B cell (primary cell): Measurements from ENCODE around the gene MKRN2. TPM values are rescaled to one million over a fixed set of nuclear protein-coding genes. Genes with fewer than 3 reads are reported as not detected.

Experiments used
- ATAC-seq: fragments of 200-7000 bp; cut with Tn5 transposase; one replicate; pipeline ENCODE4 v1.10.0; 2021; ENCODE audit warnings: low read depth, mild to moderate bottlenecking, moderate number of reproducible peaks, moderate library complexity
- CTCF ChIA-PET: fragments of 350-600 bp; sonication (Branson Sonifier 250); formaldehyde crosslinking; loops from one replicate; lab custom pipeline; 2021; ENCODE audit warnings: antibody characterized with exemption, inconsistent platforms; lab: Charles Lee
- POLR2A ChIA-PET: fragments of 350-600 bp; sonication (Branson Sonifier 250); formaldehyde crosslinking; loops from one replicate; lab custom pipeline; 2021; ENCODE audit warnings: antibody characterized with exemption; lab: Charles Lee
- DNase-seq: peaks from one replicate; pipeline ENCODE4 v3.0.0; 2013
- H2AFZ ChIP-seq: 2 replicates; pipeline ENCODE4 v1.6.1; 2012; ENCODE audit warnings: mild to moderate bottlenecking, low read depth, low read length; ENCODE audit not compliant: insufficient read depth, poor library complexity, severe bottlenecking
- H3K27ac ChIP-seq, 2 donors: 1 replicate in 1 of 2; 2 replicates in 1 of 2; pipeline ENCODE4 v1.5.1; 2012 to 2013; ENCODE audit warnings: low read length in 2 of 2, mild to moderate bottlenecking in 2 of 2, moderate library complexity in 1 of 2
- H3K27me3 ChIP-seq, 4 experiments: fragments of 200-600 bp in 1 of 4; sonication (generic) in 1 of 4; replicated peaks in 1 of 4; 1 replicate in 2 of 4; 2 replicates in 2 of 4; pipeline versions ENCODE4 v1.6.1 to v1.7.0; 2013 to 2016; ENCODE audit warnings: low read length in 3 of 4, mild to moderate bottlenecking in 2 of 4, mixed read lengths in 1 of 4, moderate library complexity in 1 of 4; ENCODE audit not compliant: insufficient read depth in 4 of 4, control insufficient read depth in 3 of 4; ENCODE audit errors: control extremely low read depth in 1 of 4
- H3K36me3 ChIP-seq, 2 experiments: replicated peaks in 1 of 2; 1 replicate in 1 of 2; 2 replicates in 1 of 2; pipeline versions ENCODE4 v1.6.1 to v1.7.1; 2013; ENCODE audit warnings: low read length in 1 of 2; ENCODE audit not compliant: insufficient read depth in 2 of 2, control insufficient read depth in 1 of 2; ENCODE audit errors: control extremely low read depth in 1 of 2, extremely low read depth in 1 of 2
- H3K4me1 ChIP-seq, 2 donors: fragments of 200-600 bp in 1 of 2; sonication (generic) in 1 of 2; 1 replicate in 1 of 2; 2 replicates in 1 of 2; pipeline versions ENCODE4 v1.5.1 to v1.6.1; 2013 to 2017; ENCODE audit warnings: low read length in 2 of 2; ENCODE audit not compliant: control insufficient read depth in 2 of 2, insufficient read depth in 2 of 2
- H3K4me2 ChIP-seq: replicated peaks from 2 replicates; pipeline ENCODE3; 2012; ENCODE audit warnings: mild to moderate bottlenecking, low read depth, low read length; ENCODE audit not compliant: poor library complexity, severe bottlenecking
- H3K4me3 ChIP-seq, 5 experiments: fragments of 200-600 bp in 1 of 5; sonication (generic) in 1 of 5; 1 replicate in 3 of 5; 2 replicates in 2 of 5; pipeline versions ENCODE4 v1.5.1 to v1.7.0; 2011 to 2016; ENCODE audit warnings: low read length in 4 of 5, mild to moderate bottlenecking in 4 of 5, low read depth in 2 of 5, control low read depth in 1 of 5, moderate library complexity in 1 of 5; ENCODE audit not compliant: insufficient read depth in 1 of 5; ENCODE audit errors: control extremely low read depth in 1 of 5, extremely low read depth in 1 of 5
- H3K79me2 ChIP-seq: fragments of 200-600 bp; sonication (generic); one replicate; pipeline ENCODE4 v1.6.0; 2016; ENCODE audit warnings: low read length; ENCODE audit not compliant: control insufficient read depth, insufficient read depth
- H3K9ac ChIP-seq: fragments of 200-600 bp; sonication (generic); 2 replicates; pipeline ENCODE4 v1.6.1; 2017; ENCODE audit warnings: mild to moderate bottlenecking, low read length, moderate library complexity
- H3K9me3 ChIP-seq, 3 donors: one replicate each; pipeline versions ENCODE4 v1.6.1 to v1.7.1; 2013; ENCODE audit warnings: low read length in 2 of 3; ENCODE audit not compliant: control insufficient read depth in 2 of 3, insufficient read depth in 1 of 3; ENCODE audit errors: control extremely low read depth in 1 of 3
- H4K20me1 ChIP-seq: 2 replicates; pipeline ENCODE4 v1.6.0; 2012; ENCODE audit warnings: mild to moderate bottlenecking, low read length; ENCODE audit not compliant: insufficient read depth, control insufficient read depth, poor library complexity, severe bottlenecking
- H3K27ac Mint-ChIP-seq: one replicate; pipeline ENCODE4 v1.8.0; 2021; ENCODE audit warnings: mixed read lengths
- H3K27me3 Mint-ChIP-seq: one replicate; pipeline ENCODE4 v1.8.0; 2021; ENCODE audit warnings: mixed read lengths
- H3K4me1 Mint-ChIP-seq: one replicate; pipeline ENCODE4 v1.8.0; 2021; ENCODE audit warnings: mixed read lengths
- H3K4me3 Mint-ChIP-seq: one replicate; pipeline ENCODE4 v1.8.0; 2021; ENCODE audit warnings: mixed read lengths
- H3K9me3 Mint-ChIP-seq: one replicate; pipeline ENCODE4 v1.8.0; 2022; ENCODE audit warnings: mixed read lengths; ENCODE audit not compliant: insufficient read depth
- CTCF ChIP-seq: fragments of 200-600 bp; IDR thresholded peaks from one replicate; pipeline ENCODE4 v1.8.0; 2022; ENCODE audit warnings: antibody characterized with exemption, mild to moderate bottlenecking
- EZH2 ChIP-seq: IDR thresholded peaks from 2 replicates; pipeline ENCODE4 v1.6.1; 2012; ENCODE audit warnings: borderline replicate concordance, low read depth, mild to moderate bottlenecking, moderate library complexity, low read length; ENCODE audit not compliant: insufficient read depth, poor library complexity, severe bottlenecking
- WGBS: methylation state at CpG from one replicate; pipeline ENCODE4 v1.1.5; 2013; ENCODE audit warnings: missing lambda C conversion rate; ENCODE audit not compliant: insufficient coverage; 5-methylcytosine and 5-hydroxymethylcytosine counted together
- intact Hi-C: fragments of 100-400 bp; cut with micrococcal nuclease; formaldehyde crosslinking; loops from one replicate; pipeline ENCODE4 v1.10.0; 2022
- polyA plus RNA-seq: library from polyadenylated mRNA; depleted of rRNA; stranded (reverse); fragments of >200 nt; gene quantifications from 2 replicates; pipeline ENCODE4 v1.2.3, GENCODE V29; 2012
- total RNA-seq, 2 donors: library from RNA; stranded (reverse); fragments of 120-200 nt in 1 of 2; gene quantifications; 1 replicate in 1 of 2; 2 replicates in 1 of 2; pipeline versions ENCODE4 v1.2.3 to v1.2.4, GENCODE V29; 2013 to 2022

The MKRN2 gene
- total and polyA plus RNA-seq, 2 donors (not counting 1 experiment from before 2014, with no cell fraction given) = 21.5 to 25.9 TPM

- WGBS = 83% methylated on average over 1 of the region's 3 CpGs
Observed at GRCh38 chr3:12586403-12586802, 29.5 kb downstream of the MKRN2 start.

More at GRCh38 chr3:12586403-12586802, 29.5 kb downstream of the MKRN2 start:
- intact Hi-C loops = no loop called here
- Histone ChIP-seq H4K20me1 (no peaks in the 10 kb centered on the region), H3K79me2 (no peaks in the 10 kb centered on the region), H3K36me3 (peaks cover 2 to 88% of the 10 kb centered on the region in 2 experiments), H2AFZ (no peak overlapping the region), H3K27ac (no peak overlapping the region), H3K4me2 (no peak overlapping the region), H3K27me3 (no peaks in the 10 kb centered on the region), H3K4me1 (peaks cover 12 to 15% of the 10 kb centered on the region in 2 donors), H3K4me3 (no peak overlapping the region), H3K9ac (no peak overlapping the region), H3K9me3 (no peaks in the 10 kb centered on the region)
- DNase-seq (no peak), ATAC-seq (no peak)
- H3K9me3 Mint-ChIP-seq = no peaks in the 10 kb centered on the region
- no peak overlapping the region for H3K4me3 Mint-ChIP-seq
- CTCF ChIA-PET = no interaction called here
- peaks cover 18% of the 10 kb centered on the region for H3K4me1 Mint-ChIP-seq
- no peak overlapping the region for H3K27ac Mint-ChIP-seq
- POLR2A ChIA-PET = no interaction called here
- H3K27me3 Mint-ChIP-seq = no peaks in the 10 kb centered on the region
- no peak for TF ChIP-seq CTCF
- no peak for TF ChIP-seq EZH2
